HCT116 (cell line): ENCODE results near the gene VSIG10. TPM values are rescaled to one million over a fixed set of nuclear protein-coding genes. Genes with fewer than 3 reads are reported as not detected.

ENCODE experiments used
- ATAC-seq: fragments of 200-7000 bp; cut with Tn5 transposase; 2 replicates; pipeline ENCODE4 v1.9.1; 2020; ENCODE audit warnings: mild to moderate bottlenecking, moderate library complexity
- BruUV-seq: library from RNA; stranded (reverse); fragments of 400-500 nt; replicated peaks from 2 replicates; lab custom pipeline; 2021; lab: Mats Ljungman, UMichigan
- CTCF ChIA-PET: fragments of 300-600 bp; sonication (Branson Sonifier 250); formaldehyde crosslinking; loops from one replicate; lab custom pipeline; 2021; ENCODE audit warnings: antibody characterized with exemption; lab: Charles Lee
- POLR2A ChIA-PET: fragments of 300-600, 350-600 bp; sonication (Branson Sonifier 250); formaldehyde crosslinking; loops from one replicate; lab custom pipeline; 2021; ENCODE audit warnings: antibody characterized with exemption; lab: Charles Lee
- RAD21 ChIA-PET, 2 experiments: fragments of 300-600 bp; sonication (Branson Sonifier 250); formaldehyde crosslinking; loops; one replicate each; lab custom pipeline; 2023; ENCODE audit warnings: low total read pairs in 2 of 2; ENCODE audit not compliant: uncharacterized antibody in 2 of 2, unreplicated experiment in 2 of 2, low non-redundant PET in 1 of 2; lab: Charles Lee
- DNase-seq: peaks from one replicate; pipeline ENCODE4 v3.0.0-alpha.2; 2010; ENCODE audit warnings: low read depth, low spot score
- H2AFZ ChIP-seq: fragments of 200-600 bp; shearing (Covaris generic), sonication (generic); 2 replicates; pipeline ENCODE4 v1.6.1; 2017; ENCODE audit warnings: low read depth, mixed run types, mixed read lengths, antibody characterized with exemption, low read length; ENCODE audit not compliant: poor library complexity, severe bottlenecking
- H3K27ac ChIP-seq: 2 replicates; pipeline ENCODE4 v1.5.1; 2012; ENCODE audit warnings: low read depth, low read length
- H3K27me3 ChIP-seq: fragments of 200-600 bp; sonication (generic); 2 replicates; pipeline ENCODE4 v1.6.1; 2016; ENCODE audit warnings: mixed run types, low read length, mixed read lengths; ENCODE audit not compliant: insufficient read depth
- H3K36me3 ChIP-seq, 2 experiments: fragments of 200-500 bp in 1 of 2; fragments of 200-600 bp in 1 of 2; sonication (Bioruptor generic) in 1 of 2; sonication (generic) in 1 of 2; 2 replicates each; pipeline versions ENCODE4 v1.5.1 to v1.6.1; 2014 to 2016; ENCODE audit warnings: low read length in 2 of 2, inconsistent platforms in 1 of 2, mixed read lengths in 1 of 2, mixed run types in 1 of 2; ENCODE audit not compliant: insufficient read depth in 2 of 2, control insufficient read depth in 1 of 2
- H3K4me1 ChIP-seq, 2 experiments: fragments of 200-600 bp in 1 of 2; sonication (generic) in 1 of 2; 2 replicates each; pipeline versions ENCODE4 v1.5.1 to v1.6.1; 2012 to 2017; ENCODE audit warnings: low read length in 2 of 2, inconsistent platforms in 1 of 2, mild to moderate bottlenecking in 1 of 2, mixed read lengths in 1 of 2, mixed run types in 1 of 2, moderate library complexity in 1 of 2; ENCODE audit not compliant: insufficient read depth in 2 of 2, control insufficient read depth in 1 of 2
- H3K4me2 ChIP-seq: fragments of 200-600 bp; sonication (generic); 2 replicates; pipeline ENCODE4 v1.6.1; 2017; ENCODE audit warnings: mixed run types, low read length, mixed read lengths
- H3K4me3 ChIP-seq, 2 experiments: fragments of 200-600 bp in 1 of 2; sonication (generic) in 1 of 2; replicated peaks in 1 of 2; 2 replicates each; pipeline ENCODE4 v1.5.1; 2011 to 2016; ENCODE audit warnings: low read length in 2 of 2, control low read depth in 1 of 2, low read depth in 1 of 2, mild to moderate bottlenecking in 1 of 2, mixed read lengths in 1 of 2, mixed run types in 1 of 2
- H3K79me2 ChIP-seq: fragments of 200-600 bp; sonication (generic); 2 replicates; pipeline ENCODE4 v1.6.1; 2017; ENCODE audit warnings: mild to moderate bottlenecking, mixed run types, low read length, moderate library complexity, mixed read lengths; ENCODE audit not compliant: insufficient read depth
- H3K9ac ChIP-seq: fragments of 200-600 bp; sonication (generic); 2 replicates; pipeline ENCODE4 v1.6.1; 2016; ENCODE audit warnings: low read length, mixed read lengths
- H3K9me2 ChIP-seq: fragments of 200-600 bp; sonication (generic), shearing (Covaris generic); 2 replicates; pipeline ENCODE4 v1.6.1; 2017; ENCODE audit warnings: mixed run types, mild to moderate bottlenecking, moderate library complexity; ENCODE audit not compliant: insufficient read depth
- H3K9me3 ChIP-seq, 2 experiments: fragments of 200-500 bp in 1 of 2; fragments of 200-600 bp in 1 of 2; sonication (Bioruptor generic) in 1 of 2; sonication (generic) in 1 of 2; 2 replicates each; pipeline ENCODE4 v1.6.1; 2014 to 2017; ENCODE audit warnings: low read length in 2 of 2, mixed read lengths in 2 of 2, inconsistent platforms in 1 of 2, low read depth in 1 of 2, mild to moderate bottlenecking in 1 of 2, mixed run types in 1 of 2, moderate library complexity in 1 of 2; ENCODE audit not compliant: control insufficient read depth in 1 of 2, insufficient read depth in 1 of 2
- H4K20me1 ChIP-seq: fragments of 200-600 bp; sonication (generic), shearing (Covaris generic); 2 replicates; pipeline ENCODE4 v1.6.1; 2017; ENCODE audit warnings: mixed run types, mild to moderate bottlenecking, moderate library complexity; ENCODE audit not compliant: insufficient read depth
- ELF1 ChIP-seq: IDR thresholded peaks from 2 replicates; pipeline ENCODE4 v1.6.1; 2012; ENCODE audit warnings: low read depth, borderline replicate concordance
- EZH2phosphoT487 ChIP-seq: fragments of 200-600 bp; IDR thresholded peaks from 2 replicates; pipeline ENCODE4 v1.6.1; 2018; ENCODE audit warnings: antibody characterized with exemption, borderline replicate concordance
- POLR2A ChIP-seq: IDR thresholded peaks from 2 replicates; pipeline ENCODE4 v1.7.0; 2011; ENCODE audit warnings: borderline replicate concordance; ENCODE audit not compliant: insufficient read depth, insufficient read length; ENCODE audit errors: extremely low read depth
- YY1 ChIP-seq: IDR thresholded peaks from 2 replicates; pipeline ENCODE4 v1.6.1; 2011; ENCODE audit warnings: low read length, low read depth, moderate library complexity, mild to moderate bottlenecking; ENCODE audit not compliant: insufficient replicate concordance; ENCODE audit errors: extremely low read depth
- ZFX ChIP-seq: fragments of 450-650 bp; IDR thresholded peaks from 2 replicates; pipeline ENCODE4 v1.6.1; 2017
- intact Hi-C: fragments of 100-400 bp; cut with micrococcal nuclease; formaldehyde crosslinking; loops from 2 replicates; pipeline ENCODE4 v1.10.0; 2022
- total RNA-seq: library from RNA; stranded (reverse); gene quantifications from one replicate; pipeline ENCODE4 v1.2.1, GENCODE V29; 2021; ENCODE audit not compliant: unreplicated experiment
- TF ChIP-seq, protein P1 (sequence below), 3 experiments: fragments of 200-600 bp in 1 of 3; sonication (generic) in 1 of 3; IDR thresholded peaks in 2 of 3; conservative IDR thresholded peaks in 1 of 3; 2 replicates each; pipeline ENCODE4 v1.5.1; 2012 to 2017; ENCODE audit warnings: low read depth in 2 of 3, low read length in 2 of 3, antibody characterized with exemption in 1 of 3, borderline replicate concordance in 1 of 3, control low read depth in 1 of 3, mild to moderate bottlenecking in 1 of 3, mixed read lengths in 1 of 3, mixed run types in 1 of 3, moderate library complexity in 1 of 3; ENCODE audit not compliant: insufficient read depth in 1 of 3

The VSIG10 gene
- total RNA-seq, 1 experiment from 2014 or later = 42.6 TPM

DNA sequence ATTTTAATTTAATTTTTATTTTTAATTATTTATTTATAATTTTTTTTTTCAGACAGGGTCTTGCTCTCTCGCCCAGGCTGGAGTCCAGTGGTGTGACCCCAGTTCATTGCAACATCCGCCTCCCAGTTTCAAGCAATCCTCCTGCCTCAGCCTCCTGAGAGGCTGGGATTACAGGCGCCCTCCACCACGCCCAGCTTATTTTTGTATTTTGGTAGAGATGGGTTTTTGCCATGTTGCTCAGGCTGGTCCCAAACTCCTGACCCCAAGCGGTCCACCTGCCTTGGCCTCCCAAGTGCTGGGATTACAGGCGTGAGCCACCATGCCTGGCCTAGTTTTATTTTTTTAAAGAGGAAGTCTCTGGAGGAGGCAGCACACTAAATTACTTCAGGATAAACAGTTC is 18.5 kb upstream of the VSIG10 start:
- Histone ChIP-seq H3K27ac (no peak overlapping the region), H3K79me2 (no peaks in the 10 kb centered on the region), H3K4me3 (no peak overlapping the region), H3K36me3 (no peaks in the 10 kb centered on the region), H3K4me2 (no peak overlapping the region), H3K27me3 (no peaks in the 10 kb centered on the region), H3K9me3 (no peaks in the 10 kb centered on the region), H3K9ac (no peak overlapping the region), H2AFZ (no peak overlapping the region), H3K4me1 (peaks cover 4 to 10% of the 10 kb centered on the region in 2 experiments; a peak in 3 of 4 replicates), H4K20me1 (no peaks in the 10 kb centered on the region), H3K9me2 (no peaks in the 10 kb centered on the region)
- RAD21 ChIA-PET = no interaction called here
- no peak for ATAC-seq
- intact Hi-C loops = no loop called here
- no peak for DNase-seq
- TF ChIP-seq EZH2phosphoT487 (no peak), YY1 (no peak), ZFX (no peak), POLR2A (no peak), ELF1 (no peak)
- TF ChIP-seq, protein P1, sequence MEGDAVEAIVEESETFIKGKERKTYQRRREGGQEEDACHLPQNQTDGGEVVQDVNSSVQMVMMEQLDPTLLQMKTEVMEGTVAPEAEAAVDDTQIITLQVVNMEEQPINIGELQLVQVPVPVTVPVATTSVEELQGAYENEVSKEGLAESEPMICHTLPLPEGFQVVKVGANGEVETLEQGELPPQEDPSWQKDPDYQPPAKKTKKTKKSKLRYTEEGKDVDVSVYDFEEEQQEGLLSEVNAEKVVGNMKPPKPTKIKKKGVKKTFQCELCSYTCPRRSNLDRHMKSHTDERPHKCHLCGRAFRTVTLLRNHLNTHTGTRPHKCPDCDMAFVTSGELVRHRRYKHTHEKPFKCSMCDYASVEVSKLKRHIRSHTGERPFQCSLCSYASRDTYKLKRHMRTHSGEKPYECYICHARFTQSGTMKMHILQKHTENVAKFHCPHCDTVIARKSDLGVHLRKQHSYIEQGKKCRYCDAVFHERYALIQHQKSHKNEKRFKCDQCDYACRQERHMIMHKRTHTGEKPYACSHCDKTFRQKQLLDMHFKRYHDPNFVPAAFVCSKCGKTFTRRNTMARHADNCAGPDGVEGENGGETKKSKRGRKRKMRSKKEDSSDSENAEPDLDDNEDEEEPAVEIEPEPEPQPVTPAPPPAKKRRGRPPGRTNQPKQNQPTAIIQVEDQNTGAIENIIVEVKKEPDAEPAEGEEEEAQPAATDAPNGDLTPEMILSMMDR (IDR thresholded peaks at IDR 0.05 in 2 of 3, conservative IDR thresholded peaks at IDR 0.05 in 1 of 3; ENCODE audit: borderline replicate concordance in 1 of 3, insufficient read depth in 1 of 3, low read depth in 2 of 3, low read length in 2 of 3) = no peak
- CTCF ChIA-PET = interaction anchor here (1.6 to 4.0 kb wide), 4 partner anchors 13 to 254 kb away, joined by 8 to 62 read pairs (median 12); partner anchors contain the start of genes PEBP1 and SUDS3
- POLR2A ChIA-PET = interaction anchor here (2.1 kb wide), 1 partner anchor 254 kb away, joined by 9 read pairs; the partner anchor contains the start of gene SUDS3
- BruUV-seq = no TSS peak
